HCEC 1CT (cell line): ENCODE measurements around the gene SGCD.

Experiments
- DNase-seq: peaks from one replicate; pipeline ENCODE4 v3.0.0-alpha.2; 2017

Gene SGCD

GRCh38 chr5:156471893-156472292 lies 144.9 kb downstream of the SGCD start:
- no peak for DNase-seq

- peak; percentile 48 for DNase-seq
Observed at GRCh38 chr5:156473269-156473908, 146.4 kb downstream of the SGCD start.

GRCh38 chr5:156474251-156474650 lies 147.3 kb downstream of the SGCD start:
- peak; percentile 57 for DNase-seq

- DNase-seq, result peak; percentile 93
Observed at GRCh38 chr5:156475182-156476157, 148.5 kb downstream of the SGCD start.

- no peak for DNase-seq
Observed at GRCh38 chr5:156476158-156476551, 149.2 kb downstream of the SGCD start.

GRCh38 chr5:156476678-156477077 lies 149.7 kb downstream of the SGCD start:
- no peak for DNase-seq

- peak; percentile 5 for DNase-seq
Observed at GRCh38 chr5:156477196-156477595, 150.2 kb downstream of the SGCD start.

GRCh38 chr5:156479849-156480248 lies 152.9 kb downstream of the SGCD start:
- DNase-seq, result peak; percentile 63

GRCh38 chr5:156481741-156482140 lies 154.8 kb downstream of the SGCD start:
- no peak for DNase-seq

- no peak for DNase-seq
Observed at GRCh38 chr5:156482818-156483217, 155.9 kb downstream of the SGCD start.

- DNase-seq, result no peak
Observed at GRCh38 chr5:156486394-156487238, 159.7 kb downstream of the SGCD start.

GRCh38 chr5:156491766-156492165 lies 164.8 kb downstream of the SGCD start:
- DNase-seq, result no peak

- DNase-seq, result no peak
Observed at GRCh38 chr5:156496291-156496690, 169.3 kb downstream of the SGCD start.

- peak; percentile 32 for DNase-seq
Observed at GRCh38 chr5:156497804-156498208, 170.8 kb downstream of the SGCD start.

- no peak for DNase-seq
Observed at GRCh38 chr5:156498226-156498980, 171.4 kb downstream of the SGCD start.

GRCh38 chr5:156500755-156501154 lies 173.8 kb downstream of the SGCD start:
- DNase-seq, result no peak

- no peak for DNase-seq
Observed at GRCh38 chr5:156505101-156505500, 178.1 kb downstream of the SGCD start.

GRCh38 chr5:156513123-156513815 lies 186.3 kb downstream of the SGCD start:
- no peak for DNase-seq

GRCh38 chr5:156515121-156515520 lies 188.2 kb downstream of the SGCD start:
- no peak for DNase-seq

- DNase-seq, result no peak
Observed at GRCh38 chr5:156515803-156516360, 188.9 kb downstream of the SGCD start.
